Esophagus (tissue), 2 donors: Measurements from ENCODE around the gene TKTL1. TPM values are rescaled to one million over a fixed set of nuclear protein-coding genes. Genes with fewer than 3 reads are reported as not detected.

Source experiments
- H3K27ac ChIP-seq, 2 donors: one replicate each; pipeline ENCODE4 v1.5.1; 2013; ENCODE audit warnings: low read depth in 2 of 2, mild to moderate bottlenecking in 2 of 2, inconsistent platforms in 1 of 2, low read length in 1 of 2, moderate library complexity in 1 of 2
- H3K27me3 ChIP-seq, 2 donors: one replicate each; pipeline ENCODE4 v1.6.1; 2013; ENCODE audit warnings: low read length in 2 of 2, control low read depth in 1 of 2, mild to moderate bottlenecking in 1 of 2; ENCODE audit not compliant: insufficient read depth in 2 of 2, control insufficient read depth in 1 of 2
- H3K36me3 ChIP-seq, 2 donors: one replicate each; pipeline ENCODE4 v1.6.1; 2013; ENCODE audit warnings: low read length in 1 of 2; ENCODE audit not compliant: control insufficient read depth in 2 of 2, insufficient read depth in 2 of 2
- H3K4me1 ChIP-seq, 2 donors: one replicate each; pipeline ENCODE4 v1.6.1; 2013; ENCODE audit warnings: low read length in 1 of 2; ENCODE audit not compliant: control insufficient read depth in 2 of 2, insufficient read depth in 2 of 2
- H3K4me3 ChIP-seq, 2 donors: one replicate each; pipeline ENCODE4 v1.5.1; 2013; ENCODE audit warnings: low read length in 2 of 2, mild to moderate bottlenecking in 2 of 2, low read depth in 1 of 2, moderate library complexity in 1 of 2
- H3K9me3 ChIP-seq, 2 donors: one replicate each; pipeline ENCODE4 v1.6.1; 2013; ENCODE audit warnings: mild to moderate bottlenecking in 2 of 2, low read depth in 1 of 2, low read length in 1 of 2, moderate library complexity in 1 of 2; ENCODE audit not compliant: control insufficient read depth in 2 of 2, insufficient read depth in 1 of 2
- WGBS, 2 donors: extraction: QIAGEN DNeasy Blood & Tissue Kit; methylation state at CpG; one replicate each; pipeline ENCODE4 v1.1.7; 2013; 5-methylcytosine and 5-hydroxymethylcytosine counted together
- polyA plus RNA-seq, 2 donors: library from polyadenylated mRNA; stranded (reverse); fragments of 200-250 nt; gene quantifications; one replicate each; pipeline ENCODE4 v1.2.3, GENCODE V29; 2013
- donor health status: healthy with polysubstance abuse.
- donor health status: Bipolar disorder and iron deficiency.

TKTL1 gene
- polyA plus RNA-seq, 2 donors: not detected

DNA sequence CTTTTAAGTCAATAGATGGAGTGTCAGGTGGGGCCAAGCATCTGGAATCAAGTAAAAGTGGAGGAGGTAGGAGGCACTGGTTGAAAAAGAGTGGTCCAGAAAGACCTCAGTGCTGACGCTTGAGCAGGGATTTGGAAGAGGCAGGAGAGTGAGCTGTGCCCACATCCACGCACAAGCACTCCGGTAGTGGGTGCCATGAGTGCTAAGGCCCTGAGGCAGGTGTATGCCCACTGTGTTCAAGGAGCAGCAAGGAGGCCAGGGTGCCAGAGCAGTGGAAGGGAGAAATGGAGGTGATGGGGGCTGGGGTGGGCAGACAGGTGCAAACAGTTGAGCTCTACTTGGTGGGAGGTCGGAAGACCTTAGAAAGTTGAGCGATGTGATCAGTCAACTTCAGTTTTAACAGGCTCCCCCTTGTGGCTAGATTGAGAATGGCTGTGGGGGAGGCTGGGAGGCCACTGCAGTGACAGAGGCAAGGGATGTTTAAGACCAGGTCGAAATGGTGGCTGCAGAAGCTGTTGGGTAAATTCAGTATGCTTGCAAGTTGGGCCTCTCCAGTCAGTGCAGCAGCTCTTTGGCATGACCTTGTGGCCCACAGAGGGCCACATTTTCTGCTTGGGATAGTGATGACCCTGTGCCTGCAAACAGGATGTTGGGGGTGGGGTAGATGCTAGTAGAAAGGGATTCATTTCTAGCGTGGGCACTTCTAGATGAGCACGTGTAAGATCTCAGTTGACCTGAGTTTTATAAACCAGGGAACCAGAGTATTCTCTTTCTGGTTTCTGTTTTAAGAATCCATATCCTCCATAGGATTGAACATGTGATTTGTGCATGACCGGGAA lies 12.7 kb downstream of the TKTL1 start:
- H3K9me3 ChIP-seq: peaks cover 0 to 2% of the 10 kb centered on the region in 2 donors
- H3K4me1 ChIP-seq: no peaks in the 10 kb centered on the region
- H3K36me3 ChIP-seq: no peaks in the 10 kb centered on the region
- WGBS, 2 donors: 49 to 55% methylated on average over 9 of the region's 9 CpGs
- H3K27ac ChIP-seq: no peak overlapping the region
- H3K4me3 ChIP-seq: no peak overlapping the region
- peaks cover 0 to 8% of the 10 kb centered on the region in 2 donors for H3K27me3 ChIP-seq

DNA sequence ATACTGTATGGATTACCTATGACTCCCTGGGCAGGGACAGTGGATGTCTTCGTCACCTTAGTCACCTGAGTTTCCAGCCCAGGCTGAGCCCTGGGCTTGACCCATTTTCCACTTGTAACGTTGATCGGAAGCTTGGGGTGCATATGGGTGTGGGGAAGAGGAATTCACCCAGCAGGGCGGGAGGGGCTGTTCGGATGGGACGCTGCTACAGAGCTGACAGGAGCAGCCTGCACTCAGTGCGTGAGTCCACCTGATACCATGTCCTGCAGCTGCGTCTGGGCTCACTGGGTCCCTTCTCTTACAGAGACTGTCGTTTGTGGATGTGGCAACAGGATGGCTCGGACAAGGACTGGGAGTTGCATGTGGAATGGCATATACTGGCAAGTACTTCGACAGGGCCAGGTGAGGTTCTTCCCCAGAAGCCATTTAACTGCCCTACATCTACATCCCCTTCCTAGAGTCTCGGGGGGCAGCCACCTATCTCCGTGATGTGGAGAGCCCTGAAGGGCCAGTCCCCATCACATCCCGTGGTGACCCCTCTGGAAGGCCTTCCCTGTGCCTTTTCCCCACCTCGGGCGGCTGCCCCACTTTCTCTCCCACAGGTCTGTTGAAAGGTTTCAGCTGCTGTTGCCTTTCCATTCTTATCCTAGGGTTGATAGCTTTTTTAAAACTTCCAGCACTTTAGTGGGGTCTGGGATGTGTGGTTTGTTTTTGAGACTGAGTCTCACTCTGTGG lies 13.6 kb downstream of the TKTL1 start:
- H3K36me3 ChIP-seq: no peaks in the 10 kb centered on the region
- H3K9me3 ChIP-seq: peaks cover 0 to 2% of the 10 kb centered on the region in 2 donors
- H3K27ac ChIP-seq: no peak overlapping the region
- H3K4me3 ChIP-seq: no peak overlapping the region
- peaks cover 0 to 8% of the 10 kb centered on the region in 2 donors for H3K27me3 ChIP-seq
- no peaks in the 10 kb centered on the region for H3K4me1 ChIP-seq
- 79 to 87% methylated on average over 16 of the region's 16 CpGs for WGBS, 2 donors

DNA sequence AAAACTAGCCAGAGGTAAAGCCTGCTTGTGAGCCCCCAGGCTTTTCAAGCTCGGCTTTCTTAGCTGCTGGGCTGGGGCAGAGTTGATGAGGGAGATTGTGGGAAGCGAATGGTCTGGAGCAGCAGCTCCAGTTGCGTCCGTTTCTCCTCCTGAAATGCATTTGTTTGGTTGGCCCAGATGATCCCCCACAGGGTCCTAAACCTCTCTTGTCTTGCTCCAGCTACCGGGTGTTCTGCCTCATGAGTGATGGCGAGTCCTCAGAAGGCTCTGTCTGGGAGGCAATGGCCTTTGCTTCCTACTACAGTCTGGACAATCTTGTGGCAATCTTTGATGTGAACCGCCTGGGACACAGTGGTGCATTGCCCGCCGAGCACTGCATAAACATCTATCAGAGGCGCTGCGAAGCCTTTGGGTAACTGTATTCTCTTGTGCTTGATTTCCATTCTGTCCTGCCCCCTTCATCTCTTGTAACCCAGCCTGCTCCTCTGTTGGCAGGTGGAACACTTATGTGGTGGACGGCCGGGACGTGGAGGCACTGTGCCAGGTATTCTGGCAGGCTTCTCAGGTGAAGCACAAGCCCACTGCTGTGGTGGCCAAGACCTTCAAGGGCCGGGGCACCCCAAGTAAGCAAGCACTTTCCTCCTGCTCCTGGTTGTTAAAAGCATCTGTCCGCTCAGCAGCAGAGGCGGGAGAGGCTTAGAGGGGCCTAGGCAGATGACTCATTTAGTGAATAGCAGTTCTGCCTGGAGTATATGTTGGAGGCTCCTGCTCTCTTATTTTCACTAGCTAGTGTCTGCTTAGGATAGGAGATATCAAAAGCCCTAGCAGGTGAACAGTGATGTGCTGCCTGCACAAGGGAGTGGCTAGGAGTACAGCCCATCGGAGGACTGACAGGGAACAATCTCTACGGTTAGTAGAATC lies 15.3 kb downstream of the TKTL1 start:
- peaks cover 0 to 2% of the 10 kb centered on the region in 2 donors for H3K9me3 ChIP-seq
- 79% methylated on average over 19 of the region's 19 CpGs for WGBS, 2 donors
- H3K4me3 ChIP-seq: no peak overlapping the region
- no peaks in the 10 kb centered on the region for H3K36me3 ChIP-seq
- no peaks in the 10 kb centered on the region for H3K4me1 ChIP-seq
- no peak overlapping the region for H3K27ac ChIP-seq
- H3K27me3 ChIP-seq: peaks cover 0 to 4% of the 10 kb centered on the region in 2 donors

DNA sequence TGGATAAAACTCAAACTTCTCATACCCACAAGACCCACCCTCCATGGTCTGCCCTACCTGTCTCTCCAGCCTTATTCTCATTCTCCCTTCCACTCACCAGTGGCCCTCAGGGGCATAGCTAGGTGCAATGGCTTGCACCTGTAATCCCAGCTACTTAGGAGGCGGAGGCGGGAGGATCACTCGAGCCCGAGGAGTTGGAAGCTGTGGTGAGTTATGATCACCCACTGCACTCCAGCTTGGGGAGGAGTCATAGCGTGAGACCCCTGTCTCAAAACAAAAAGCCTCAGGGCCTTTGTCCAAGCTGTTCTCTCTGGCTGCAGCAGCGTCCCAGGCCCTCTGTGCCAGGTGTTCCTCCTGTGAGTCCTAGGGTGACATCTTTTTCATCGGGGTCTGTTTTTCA lies 16.5 kb downstream of the TKTL1 start:
- no peaks in the 10 kb centered on the region for H3K4me1 ChIP-seq
- H3K36me3 ChIP-seq: no peaks in the 10 kb centered on the region
- H3K9me3 ChIP-seq: peaks cover 0 to 2% of the 10 kb centered on the region in 2 donors
- H3K4me3 ChIP-seq: no peak overlapping the region
- 80 to 90% methylated on average over 7 of the region's 7 CpGs for WGBS, 2 donors
- no peak overlapping the region for H3K27ac ChIP-seq
- H3K27me3 ChIP-seq: peaks cover 0 to 3% of the 10 kb centered on the region in 2 donors

- Histone ChIP-seq H3K4me3 (no peak overlapping the region), H3K4me1 (no peaks in the 10 kb centered on the region), H3K27ac (no peak overlapping the region), H3K36me3 (no peaks in the 10 kb centered on the region), H3K9me3 (peaks cover 0 to 2% of the 10 kb centered on the region in 2 donors), H3K27me3 (no peaks in the 10 kb centered on the region)
- 74 to 79% methylated on average over 5 of the region's 5 CpGs for WGBS, 2 donors
Observed at GRCh38 chrX:154313147-154313546, 17.6 kb downstream of the TKTL1 start.

GRCh38 chrX:154315416-154315815 lies 19.8 kb downstream of the TKTL1 start:
- Histone ChIP-seq H3K4me3 (no peak overlapping the region), H3K36me3 (no peaks in the 10 kb centered on the region), H3K27me3 (no peaks in the 10 kb centered on the region), H3K27ac (no peak overlapping the region), H3K9me3 (peaks cover 0 to 2% of the 10 kb centered on the region in 2 donors), H3K4me1 (no peaks in the 10 kb centered on the region)
- 81 to 93% methylated on average over 3 of the region's 3 CpGs for WGBS, 2 donors

GRCh38 chrX:154317391-154317995 lies 21.9 kb downstream of the TKTL1 start:
- no peaks in the 10 kb centered on the region for H3K4me1 ChIP-seq
- no peaks in the 10 kb centered on the region for H3K36me3 ChIP-seq
- no peaks in the 10 kb centered on the region for H3K27me3 ChIP-seq
- H3K4me3 ChIP-seq: no peak overlapping the region
- H3K27ac ChIP-seq: no peak overlapping the region
- H3K9me3 ChIP-seq: no peaks in the 10 kb centered on the region
- WGBS, 2 donors: 15 to 32% methylated on average over 7 of the region's 7 CpGs

DNA sequence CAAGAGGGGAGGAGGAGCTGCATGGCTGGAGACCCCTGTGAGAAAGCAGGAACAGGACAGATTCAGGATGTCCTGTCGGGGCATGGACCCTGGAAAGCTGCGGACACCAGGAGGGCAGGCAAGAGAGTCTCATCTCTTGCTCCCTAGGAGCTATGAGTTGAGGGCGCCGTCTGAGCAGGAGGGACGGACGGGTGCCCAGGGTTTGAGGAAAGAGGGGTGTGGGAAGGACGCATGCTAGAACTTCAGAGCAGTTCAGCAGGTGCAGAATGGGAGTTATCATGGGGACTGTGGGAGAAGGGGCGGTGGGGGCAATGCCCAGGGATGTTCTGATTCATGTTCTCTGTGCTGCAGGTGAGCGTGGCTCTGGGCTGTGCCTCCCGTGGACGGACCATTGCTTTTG lies 24.8 kb downstream of the TKTL1 start:
- 82 to 92% methylated on average over 11 of the region's 11 CpGs for WGBS, 2 donors
- no peaks in the 10 kb centered on the region for H3K9me3 ChIP-seq
- H3K4me3 ChIP-seq: no peak overlapping the region
- H3K4me1 ChIP-seq: no peaks in the 10 kb centered on the region
- H3K27ac ChIP-seq: no peak overlapping the region
- no peaks in the 10 kb centered on the region for H3K36me3 ChIP-seq
- H3K27me3 ChIP-seq: no peaks in the 10 kb centered on the region

DNA sequence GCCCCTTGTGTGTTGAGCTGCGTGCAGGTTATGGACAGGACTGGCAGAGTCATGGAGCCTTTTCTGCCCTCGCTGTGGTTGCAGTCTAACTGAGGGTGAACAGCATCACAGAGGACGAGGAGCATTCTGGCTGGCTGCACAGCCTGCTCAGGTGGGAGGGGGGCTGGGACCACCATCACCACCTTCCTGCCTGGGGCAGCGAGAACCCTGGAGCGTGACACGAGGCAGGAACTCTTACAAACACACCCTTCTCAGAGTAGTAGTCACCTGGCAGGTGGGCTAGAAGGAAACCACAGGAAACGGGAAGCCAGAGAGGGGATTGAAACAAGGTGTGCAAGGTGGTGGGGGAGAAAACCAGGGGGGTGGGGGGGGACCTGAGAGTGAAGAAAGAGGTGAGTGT lies 25.6 kb downstream of the TKTL1 start:
- no peaks in the 10 kb centered on the region for H3K36me3 ChIP-seq
- no peaks in the 10 kb centered on the region for H3K4me1 ChIP-seq
- no peaks in the 10 kb centered on the region for H3K9me3 ChIP-seq
- WGBS, 2 donors: 72 to 80% methylated on average over 7 of the region's 7 CpGs
- H3K27ac ChIP-seq: no peak overlapping the region
- no peak overlapping the region for H3K4me3 ChIP-seq
- H3K27me3 ChIP-seq: no peaks in the 10 kb centered on the region
